Endothelial cell of umbilical vein (primary cell): ENCODE measurements around the gene MBD5. TPM values are rescaled to one million over a fixed set of nuclear protein-coding genes. Genes with fewer than 3 reads are reported as not detected.

Source experiments
- BruUV-seq: library from RNA; stranded (reverse); fragments of 400-500 nt; replicated peaks from 2 replicates; lab custom pipeline; 2021; lab: Mats Ljungman, UMichigan
- CTCF ChIA-PET: fragments of 300-600, 350-600 bp; sonication (Branson Sonifier 250); formaldehyde crosslinking; loops from one replicate; lab custom pipeline; 2021; ENCODE audit warnings: antibody characterized with exemption, inconsistent platforms; lab: Charles Lee
- POLR2A ChIA-PET: fragments of 300-600, 350-600 bp; sonication (Branson Sonifier 250); formaldehyde crosslinking; loops from one replicate; lab custom pipeline; 2021; ENCODE audit warnings: antibody characterized with exemption, inconsistent platforms; lab: Charles Lee
- DNase-seq: peaks from one replicate; pipeline ENCODE4 v3.0.0-alpha.2; 2011; ENCODE audit warnings: low read depth, low spot score
- FAIRE-seq: peaks from 2 replicates; lab custom pipeline; 2011; peaks lifted over from hg19 to GRCh38; lab: Jason Lieb, UNC
- H2AFZ ChIP-seq: 2 replicates; pipeline ENCODE4 v1.6.0; 2012; ENCODE audit warnings: low read depth, low read length, control low read depth, inconsistent platforms
- H3K27ac ChIP-seq: 2 replicates; pipeline ENCODE4 v1.5.1; 2011; ENCODE audit warnings: low read depth, mild to moderate bottlenecking, control low read depth, low read length, moderate library complexity; ENCODE audit not compliant: insufficient read depth
- H3K27me3 ChIP-seq, 2 experiments: 2 replicates each; pipeline versions ENCODE4 v1.6.0 to v1.6.1; 2011; ENCODE audit warnings: low read length in 2 of 2, mixed read lengths in 1 of 2; ENCODE audit not compliant: control insufficient read depth in 2 of 2, insufficient read depth in 2 of 2
- H3K36me3 ChIP-seq, 2 experiments: 2 replicates in 1 of 2; 3 replicates in 1 of 2; pipeline ENCODE4 v1.5.1; 2011; ENCODE audit warnings: low read length in 2 of 2, mild to moderate bottlenecking in 1 of 2, moderate library complexity in 1 of 2; ENCODE audit not compliant: control insufficient read depth in 2 of 2, insufficient read depth in 2 of 2; ENCODE audit errors: extremely low read depth in 1 of 2
- H3K4me1 ChIP-seq: 3 replicates; pipeline ENCODE4 v1.5.1; 2011; ENCODE audit warnings: mild to moderate bottlenecking, low read length; ENCODE audit not compliant: control insufficient read depth, insufficient read depth; ENCODE audit errors: extremely low read depth
- H3K4me2 ChIP-seq: 2 replicates; pipeline ENCODE4 v1.6.1; 2011; ENCODE audit warnings: low read length, control low read depth, mixed read lengths; ENCODE audit not compliant: insufficient read depth
- H3K4me3 ChIP-seq, 3 experiments: fragments of 200-600 bp in 1 of 3; sonication (generic), shearing (Covaris generic) in 1 of 3; replicated peaks in 1 of 3; 2 replicates each; pipeline ENCODE4 v1.5.1; 2011 to 2016; ENCODE audit warnings: control low read depth in 3 of 3, low read length in 3 of 3, mild to moderate bottlenecking in 2 of 3, inconsistent platforms in 1 of 3, low read depth in 1 of 3, moderate library complexity in 1 of 3; ENCODE audit not compliant: insufficient read depth in 1 of 3
- H3K79me2 ChIP-seq: 2 replicates; pipeline ENCODE4 v1.6.0; 2012; ENCODE audit warnings: low read length, inconsistent platforms; ENCODE audit not compliant: control insufficient read depth, insufficient read depth
- H3K9ac ChIP-seq: replicated peaks from 2 replicates; pipeline ENCODE3; 2011; ENCODE audit warnings: low read length, control low read depth; ENCODE audit not compliant: insufficient read depth; ENCODE audit errors: extremely low read depth
- H3K9me1 ChIP-seq: replicated peaks from 3 replicates; pipeline ENCODE4 v1.6.0; 2011; ENCODE audit warnings: mild to moderate bottlenecking, low read length; ENCODE audit not compliant: control insufficient read depth, insufficient read depth; ENCODE audit errors: extremely low read depth
- H3K9me3 ChIP-seq: replicated peaks from 2 replicates; pipeline ENCODE4 v1.5.1; 2012; ENCODE audit warnings: low read length, inconsistent platforms; ENCODE audit not compliant: control insufficient read depth, insufficient read depth
- H4K20me1 ChIP-seq: replicated peaks from 2 replicates; pipeline ENCODE3; 2011; ENCODE audit warnings: mild to moderate bottlenecking, low read length; ENCODE audit not compliant: control insufficient read depth, insufficient read depth; ENCODE audit errors: extremely low read depth
- EZH2 ChIP-seq: IDR thresholded peaks from 2 replicates; pipeline ENCODE4 v1.6.1; 2012; ENCODE audit warnings: borderline replicate concordance, low read depth, mild to moderate bottlenecking, moderate library complexity, low read length, inconsistent platforms; ENCODE audit not compliant: severe bottlenecking
- FOS ChIP-seq: IDR thresholded peaks from 2 replicates; pipeline ENCODE4 v1.6.1; 2011; ENCODE audit warnings: mild to moderate bottlenecking, low read length, moderate library complexity, borderline replicate concordance; ENCODE audit not compliant: insufficient read depth
- GATA2 ChIP-seq: IDR thresholded peaks from 2 replicates; pipeline ENCODE4 v1.7.0; 2011; ENCODE audit warnings: low read depth, mild to moderate bottlenecking, moderate library complexity, mixed read lengths, low read length; ENCODE audit not compliant: insufficient read length, insufficient read depth
- JUN ChIP-seq: IDR thresholded peaks from 2 replicates; pipeline ENCODE4 v1.6.1; 2011; ENCODE audit warnings: borderline replicate concordance, low read depth; ENCODE audit not compliant: insufficient read length, insufficient read depth
- MYC ChIP-seq: IDR thresholded peaks from one replicate; pipeline ENCODE4 v1.6.1; 2011; ENCODE audit warnings: mild to moderate bottlenecking, low read depth, low read length
- POLR2A ChIP-seq: IDR thresholded peaks from 2 replicates; pipeline ENCODE4 v1.6.1; 2012; ENCODE audit warnings: low read depth, mild to moderate bottlenecking, control low read depth, low read length
- dilution Hi-C: fragments of 300-500 bp; cut with MboI; formaldehyde crosslinking; loops from one replicate; pipeline ENCODE4 v1.15.0; 2019; ENCODE audit warnings: low sequenced_read_pairs; ENCODE audit not compliant: extremely low pct_ligation_motif_present
- intact Hi-C: fragments of 100-400 bp; cut with micrococcal nuclease; formaldehyde crosslinking; loops from one replicate; pipeline ENCODE4 v1.10.0; 2022
- polyA plus RNA-seq, 4 experiments: library from polyadenylated mRNA; depleted of rRNA in 3 of 4; stranded (reverse) in 3 of 4; unstranded in 1 of 4; fragments of >200 nt; gene quantifications; 2 replicates each; pipeline versions ENCODE4 v1.2.1 to v1.2.3, GENCODE V29; 2011 to 2012; ENCODE audit warnings: missing spikeins in 1 of 4
- total RNA-seq: library from RNA; stranded (reverse); gene quantifications from 2 replicates; pipeline ENCODE4 v1.2.3, GENCODE V29; 2021
- TF ChIP-seq, protein P1 (sequence below), 2 donors: IDR thresholded peaks; 1 replicate in 1 of 2; 2 replicates in 1 of 2; pipeline ENCODE4 v1.5.1; 2011; ENCODE audit warnings: low read length in 2 of 2, mild to moderate bottlenecking in 2 of 2, moderate library complexity in 2 of 2, control low read depth in 1 of 2, inconsistent platforms in 1 of 2, low read depth in 1 of 2; ENCODE audit not compliant: insufficient read depth in 1 of 2; ENCODE audit errors: extremely low read depth in 1 of 2

MBD5 gene
- total and polyA plus RNA-seq, 2 donors (not counting 3 experiments of a cell fraction or from before 2014, with no cell fraction given) = 11.3 to 37.0 TPM

DNA sequence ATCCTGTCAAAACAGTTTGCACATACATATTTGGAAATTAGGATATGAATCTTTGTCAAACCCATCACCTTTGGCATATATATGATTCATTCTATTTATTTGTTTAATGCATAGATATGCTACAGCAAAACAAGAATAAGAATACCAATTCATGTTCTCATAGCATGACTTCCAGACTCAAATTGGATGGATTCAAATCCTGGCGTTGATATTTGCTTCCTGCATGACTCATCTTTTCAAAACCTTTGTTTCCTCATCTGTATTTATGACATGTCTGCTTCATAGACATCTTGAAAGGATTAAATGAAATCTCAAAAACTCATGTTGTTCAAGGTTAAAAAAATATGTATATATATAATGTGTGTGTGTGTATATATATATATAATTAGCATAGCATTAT lies 261.3 kb downstream of the MBD5 start:
- Histone ChIP-seq H3K4me1 (peaks cover 10% of the 10 kb centered on the region), H3K9ac (no peak overlapping the region), H3K4me2 (peak overlapping the region; percentile 17), H3K9me1 (no peaks in the 10 kb centered on the region), H4K20me1 (no peaks in the 10 kb centered on the region), H3K27ac (no peak overlapping the region), H3K27me3 (no peaks in the 10 kb centered on the region), H3K79me2 (no peaks in the 10 kb centered on the region), H3K4me3 (no peak overlapping the region), H2AFZ (no peak overlapping the region), H3K36me3 (no peaks in the 10 kb centered on the region), H3K9me3 (no peaks in the 10 kb centered on the region)
- TF ChIP-seq EZH2 (no peak), GATA2 (no peak), JUN (peak; percentile 74), FOS (peak; percentile 78), MYC (no peak), POLR2A (no peak)
- TF ChIP-seq, protein P1, sequence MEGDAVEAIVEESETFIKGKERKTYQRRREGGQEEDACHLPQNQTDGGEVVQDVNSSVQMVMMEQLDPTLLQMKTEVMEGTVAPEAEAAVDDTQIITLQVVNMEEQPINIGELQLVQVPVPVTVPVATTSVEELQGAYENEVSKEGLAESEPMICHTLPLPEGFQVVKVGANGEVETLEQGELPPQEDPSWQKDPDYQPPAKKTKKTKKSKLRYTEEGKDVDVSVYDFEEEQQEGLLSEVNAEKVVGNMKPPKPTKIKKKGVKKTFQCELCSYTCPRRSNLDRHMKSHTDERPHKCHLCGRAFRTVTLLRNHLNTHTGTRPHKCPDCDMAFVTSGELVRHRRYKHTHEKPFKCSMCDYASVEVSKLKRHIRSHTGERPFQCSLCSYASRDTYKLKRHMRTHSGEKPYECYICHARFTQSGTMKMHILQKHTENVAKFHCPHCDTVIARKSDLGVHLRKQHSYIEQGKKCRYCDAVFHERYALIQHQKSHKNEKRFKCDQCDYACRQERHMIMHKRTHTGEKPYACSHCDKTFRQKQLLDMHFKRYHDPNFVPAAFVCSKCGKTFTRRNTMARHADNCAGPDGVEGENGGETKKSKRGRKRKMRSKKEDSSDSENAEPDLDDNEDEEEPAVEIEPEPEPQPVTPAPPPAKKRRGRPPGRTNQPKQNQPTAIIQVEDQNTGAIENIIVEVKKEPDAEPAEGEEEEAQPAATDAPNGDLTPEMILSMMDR (IDR thresholded peaks at IDR 0.05; ENCODE audit: extremely low read depth in 1 of 2, insufficient read depth in 1 of 2, low read depth in 1 of 2, low read length in 2 of 2) = no peak
- FAIRE-seq (peak; percentile 4), DNase-seq (peak; percentile 64)
- no TSS peak for BruUV-seq
- intact Hi-C loops (no loop called here), dilution Hi-C loops (no loop called here)
- POLR2A ChIA-PET = no interaction called here
- CTCF ChIA-PET = interaction anchor here (0.5 kb wide), 1 partner anchor 52 kb away, joined by 3 read pairs; no protein-coding TSS in a partner anchor
